HCT116 (cell line): ENCODE data around the gene PDE6C. TPM values are rescaled to one million over a fixed set of nuclear protein-coding genes. Genes with fewer than 3 reads are reported as not detected.

ENCODE experiments used
- ATAC-seq: fragments of 200-7000 bp; cut with Tn5 transposase; 2 replicates; pipeline ENCODE4 v1.9.1; 2020; ENCODE audit warnings: mild to moderate bottlenecking, moderate library complexity
- BruUV-seq: library from RNA; stranded (reverse); fragments of 400-500 nt; replicated peaks from 2 replicates; lab custom pipeline; 2021; lab: Mats Ljungman, UMichigan
- CTCF ChIA-PET: fragments of 300-600 bp; sonication (Branson Sonifier 250); formaldehyde crosslinking; loops from one replicate; lab custom pipeline; 2021; ENCODE audit warnings: antibody characterized with exemption; lab: Charles Lee
- POLR2A ChIA-PET: fragments of 300-600, 350-600 bp; sonication (Branson Sonifier 250); formaldehyde crosslinking; loops from one replicate; lab custom pipeline; 2021; ENCODE audit warnings: antibody characterized with exemption; lab: Charles Lee
- RAD21 ChIA-PET, 2 experiments: fragments of 300-600 bp; sonication (Branson Sonifier 250); formaldehyde crosslinking; loops; one replicate each; lab custom pipeline; 2023; ENCODE audit warnings: low total read pairs in 2 of 2; ENCODE audit not compliant: uncharacterized antibody in 2 of 2, unreplicated experiment in 2 of 2, low non-redundant PET in 1 of 2; lab: Charles Lee
- DNase-seq: peaks from one replicate; pipeline ENCODE4 v3.0.0-alpha.2; 2010; ENCODE audit warnings: low read depth, low spot score
- H2AFZ ChIP-seq: fragments of 200-600 bp; shearing (Covaris generic), sonication (generic); 2 replicates; pipeline ENCODE4 v1.6.1; 2017; ENCODE audit warnings: low read depth, mixed run types, mixed read lengths, antibody characterized with exemption, low read length; ENCODE audit not compliant: poor library complexity, severe bottlenecking
- H3K27ac ChIP-seq: 2 replicates; pipeline ENCODE4 v1.5.1; 2012; ENCODE audit warnings: low read depth, low read length
- H3K27me3 ChIP-seq: fragments of 200-600 bp; sonication (generic); 2 replicates; pipeline ENCODE4 v1.6.1; 2016; ENCODE audit warnings: mixed run types, low read length, mixed read lengths; ENCODE audit not compliant: insufficient read depth
- H3K36me3 ChIP-seq, 2 experiments: fragments of 200-500 bp in 1 of 2; fragments of 200-600 bp in 1 of 2; sonication (Bioruptor generic) in 1 of 2; sonication (generic) in 1 of 2; 2 replicates each; pipeline versions ENCODE4 v1.5.1 to v1.6.1; 2014 to 2016; ENCODE audit warnings: low read length in 2 of 2, inconsistent platforms in 1 of 2, mixed read lengths in 1 of 2, mixed run types in 1 of 2; ENCODE audit not compliant: insufficient read depth in 2 of 2, control insufficient read depth in 1 of 2
- H3K4me1 ChIP-seq, 2 experiments: fragments of 200-600 bp in 1 of 2; sonication (generic) in 1 of 2; 2 replicates each; pipeline versions ENCODE4 v1.5.1 to v1.6.1; 2012 to 2017; ENCODE audit warnings: low read length in 2 of 2, inconsistent platforms in 1 of 2, mild to moderate bottlenecking in 1 of 2, mixed read lengths in 1 of 2, mixed run types in 1 of 2, moderate library complexity in 1 of 2; ENCODE audit not compliant: insufficient read depth in 2 of 2, control insufficient read depth in 1 of 2
- H3K4me2 ChIP-seq: fragments of 200-600 bp; sonication (generic); 2 replicates; pipeline ENCODE4 v1.6.1; 2017; ENCODE audit warnings: mixed run types, low read length, mixed read lengths
- H3K4me3 ChIP-seq, 2 experiments: fragments of 200-600 bp in 1 of 2; sonication (generic) in 1 of 2; replicated peaks in 1 of 2; 2 replicates each; pipeline ENCODE4 v1.5.1; 2011 to 2016; ENCODE audit warnings: low read length in 2 of 2, control low read depth in 1 of 2, low read depth in 1 of 2, mild to moderate bottlenecking in 1 of 2, mixed read lengths in 1 of 2, mixed run types in 1 of 2
- H3K79me2 ChIP-seq: fragments of 200-600 bp; sonication (generic); 2 replicates; pipeline ENCODE4 v1.6.1; 2017; ENCODE audit warnings: mild to moderate bottlenecking, mixed run types, low read length, moderate library complexity, mixed read lengths; ENCODE audit not compliant: insufficient read depth
- H3K9ac ChIP-seq: fragments of 200-600 bp; sonication (generic); 2 replicates; pipeline ENCODE4 v1.6.1; 2016; ENCODE audit warnings: low read length, mixed read lengths
- H3K9me2 ChIP-seq: fragments of 200-600 bp; sonication (generic), shearing (Covaris generic); 2 replicates; pipeline ENCODE4 v1.6.1; 2017; ENCODE audit warnings: mixed run types, mild to moderate bottlenecking, moderate library complexity; ENCODE audit not compliant: insufficient read depth
- H3K9me3 ChIP-seq, 2 experiments: fragments of 200-500 bp in 1 of 2; fragments of 200-600 bp in 1 of 2; sonication (Bioruptor generic) in 1 of 2; sonication (generic) in 1 of 2; 2 replicates each; pipeline ENCODE4 v1.6.1; 2014 to 2017; ENCODE audit warnings: low read length in 2 of 2, mixed read lengths in 2 of 2, inconsistent platforms in 1 of 2, low read depth in 1 of 2, mild to moderate bottlenecking in 1 of 2, mixed run types in 1 of 2, moderate library complexity in 1 of 2; ENCODE audit not compliant: control insufficient read depth in 1 of 2, insufficient read depth in 1 of 2
- H4K20me1 ChIP-seq: fragments of 200-600 bp; sonication (generic), shearing (Covaris generic); 2 replicates; pipeline ENCODE4 v1.6.1; 2017; ENCODE audit warnings: mixed run types, mild to moderate bottlenecking, moderate library complexity; ENCODE audit not compliant: insufficient read depth
- CBX3 ChIP-seq: IDR thresholded peaks from 2 replicates; pipeline ENCODE4 v1.6.1; 2012; ENCODE audit warnings: low read depth
- FOSL1 ChIP-seq: IDR thresholded peaks from 2 replicates; pipeline ENCODE4 v1.6.1; 2012; ENCODE audit warnings: low read depth
- POLR2A ChIP-seq: IDR thresholded peaks from 2 replicates; pipeline ENCODE4 v1.7.0; 2011; ENCODE audit warnings: borderline replicate concordance; ENCODE audit not compliant: insufficient read depth, insufficient read length; ENCODE audit errors: extremely low read depth
- RAD21 ChIP-seq: IDR thresholded peaks from 2 replicates; pipeline ENCODE4 v1.6.1; 2012; ENCODE audit warnings: low read depth, mild to moderate bottlenecking
- REST ChIP-seq: IDR thresholded peaks from 2 replicates; pipeline ENCODE4 v1.6.1; 2012; ENCODE audit warnings: low read depth
- SIN3A ChIP-seq: IDR thresholded peaks from 2 replicates; pipeline ENCODE4 v1.6.1; 2012; ENCODE audit warnings: low read depth
- TCF7L2 ChIP-seq: IDR thresholded peaks from 2 replicates; pipeline ENCODE4 v1.7.0; 2011; ENCODE audit warnings: borderline replicate concordance, inconsistent platforms; ENCODE audit not compliant: insufficient read depth, insufficient read length; ENCODE audit errors: extremely low read depth
- intact Hi-C: fragments of 100-400 bp; cut with micrococcal nuclease; formaldehyde crosslinking; loops from 2 replicates; pipeline ENCODE4 v1.10.0; 2022
- total RNA-seq: library from RNA; stranded (reverse); gene quantifications from one replicate; pipeline ENCODE4 v1.2.1, GENCODE V29; 2021; ENCODE audit not compliant: unreplicated experiment

PDE6C gene
- total RNA-seq, 1 experiment from 2014 or later = not detected

DNA sequence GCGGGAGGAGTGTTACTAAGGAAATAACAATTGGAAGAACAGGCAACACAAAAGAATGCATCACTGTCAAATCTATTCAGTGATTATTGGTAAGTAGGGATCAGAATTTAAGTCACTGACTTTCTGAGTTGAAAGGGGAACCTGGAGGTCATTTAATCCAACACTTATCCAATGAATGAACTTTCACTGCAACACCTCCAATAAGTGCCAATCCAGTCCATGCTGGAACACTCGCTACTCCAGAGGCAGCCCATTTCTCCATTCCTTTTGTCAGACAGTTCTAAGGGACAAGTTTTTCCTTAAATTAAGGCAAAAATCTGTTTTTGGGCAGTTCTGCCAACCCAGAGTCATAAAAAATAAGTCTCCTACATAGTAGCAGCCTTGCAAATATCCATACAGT is 60.6 kb downstream of the PDE6C start (continued):
- no peak for TF ChIP-seq TCF7L2
- TF ChIP-seq, all 23 proteins: peak for 0

GRCh38 chr10:93673791-93674190 is 61.5 kb downstream of the PDE6C start:
- Histone ChIP-seq H3K9me2 (no peaks in the 10 kb centered on the region), H3K27me3 (no peaks in the 10 kb centered on the region), H3K79me2 (no peaks in the 10 kb centered on the region), H3K4me3 (no peak overlapping the region), H3K9ac (no peak overlapping the region), H3K4me2 (no peak overlapping the region), H3K27ac (no peak overlapping the region), H2AFZ (no peak overlapping the region), H3K4me1 (no peaks in the 10 kb centered on the region), H4K20me1 (no peaks in the 10 kb centered on the region; the same call in 1 of the 2 replicates), H3K36me3 (peaks cover 8 to 27% of the 10 kb centered on the region in 2 experiments), H3K9me3 (no peaks in the 10 kb centered on the region)
- ChIA-PET CTCF (no interaction called here), POLR2A (no interaction called here), RAD21 (no interaction called here)
- no peak for ATAC-seq
- no TSS peak for BruUV-seq
- DNase-seq = no peak
- intact Hi-C loops = no loop called here
- TF ChIP-seq RAD21 (no peak), POLR2A (no peak), CBX3 (no peak), REST (no peak), SIN3A (no peak), FOSL1 (no peak)
